GM21528 (cell line): ENCODE data around the gene TNFRSF1B.

Source experiments
- ATAC-seq: cut with Tn5 transposase; IDR thresholded peaks from one replicate; pipeline ENCODE4 v1.9.1; 2021; ENCODE audit warnings: mild to moderate bottlenecking, moderate library complexity; ENCODE audit not compliant: unreplicated experiment, low FRiP score

Gene TNFRSF1B

DNA sequence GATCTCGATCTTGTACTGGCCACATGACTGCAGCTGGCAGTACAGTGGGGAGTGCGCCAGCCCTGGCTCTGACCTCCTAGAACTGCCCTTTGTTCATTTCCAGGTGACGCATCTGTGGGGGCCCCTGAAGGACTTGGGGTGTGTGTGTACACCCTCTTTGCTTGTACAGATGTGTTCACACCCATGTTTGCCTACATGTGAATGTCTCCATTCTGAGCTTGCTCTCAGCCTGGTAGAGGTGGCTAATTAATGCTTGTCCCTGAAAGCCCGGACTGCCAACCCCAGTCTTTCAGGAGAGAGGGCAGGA lies 19.8 kb downstream of the TNFRSF1B start:
- no peak for ATAC-seq

DNA sequence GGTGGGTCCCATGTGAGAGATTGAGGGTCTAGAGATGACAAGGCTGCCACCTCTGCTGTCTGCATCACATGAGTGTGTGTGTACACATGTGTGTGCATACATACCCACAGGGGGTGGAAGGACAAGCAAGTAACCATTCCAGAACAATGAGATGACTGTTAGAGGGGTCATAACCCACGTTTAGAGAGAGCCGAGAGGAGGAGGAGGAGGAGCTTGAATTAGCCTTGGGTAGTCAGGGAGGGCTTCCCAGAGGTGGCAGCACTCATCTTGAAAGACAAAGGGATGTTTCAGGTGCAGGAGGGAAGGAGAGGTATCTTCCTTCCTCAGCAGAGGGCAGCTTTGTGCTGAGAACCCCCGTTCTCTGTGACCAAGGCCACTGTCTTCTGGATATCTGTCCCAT lies 21.3 kb downstream of the TNFRSF1B start:
- no peak for ATAC-seq

DNA sequence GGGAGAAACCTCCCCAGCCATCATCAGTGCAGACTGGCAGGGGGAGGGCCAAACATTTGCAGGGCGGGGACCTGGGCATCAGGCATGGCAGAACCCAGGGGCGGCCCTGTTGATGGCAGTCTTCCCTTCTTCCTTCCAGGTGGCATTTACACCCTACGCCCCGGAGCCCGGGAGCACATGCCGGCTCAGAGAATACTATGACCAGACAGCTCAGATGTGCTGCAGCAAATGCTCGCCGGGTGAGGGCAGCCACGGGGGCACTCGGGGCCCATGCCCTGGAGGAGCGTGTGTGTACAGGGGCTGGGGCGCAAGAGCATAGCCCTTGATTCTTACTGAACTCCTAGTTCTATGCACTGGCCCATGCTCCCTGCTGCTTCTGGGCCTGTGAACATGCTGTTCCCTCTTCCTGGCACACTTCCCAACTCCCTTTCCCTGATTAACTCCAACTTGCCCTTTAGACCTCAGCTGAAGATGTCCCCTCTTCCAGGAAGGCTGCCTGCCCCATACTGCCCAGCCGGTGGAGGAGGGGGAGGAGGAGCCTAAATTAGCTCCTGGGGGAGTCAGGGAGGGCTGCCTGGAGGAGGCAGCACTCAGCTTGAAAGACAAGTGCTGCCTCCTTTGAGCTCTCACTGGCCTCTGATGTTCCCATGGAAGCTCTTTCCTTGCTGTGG lies 22.0 kb downstream of the TNFRSF1B start:
- no peak for ATAC-seq

DNA sequence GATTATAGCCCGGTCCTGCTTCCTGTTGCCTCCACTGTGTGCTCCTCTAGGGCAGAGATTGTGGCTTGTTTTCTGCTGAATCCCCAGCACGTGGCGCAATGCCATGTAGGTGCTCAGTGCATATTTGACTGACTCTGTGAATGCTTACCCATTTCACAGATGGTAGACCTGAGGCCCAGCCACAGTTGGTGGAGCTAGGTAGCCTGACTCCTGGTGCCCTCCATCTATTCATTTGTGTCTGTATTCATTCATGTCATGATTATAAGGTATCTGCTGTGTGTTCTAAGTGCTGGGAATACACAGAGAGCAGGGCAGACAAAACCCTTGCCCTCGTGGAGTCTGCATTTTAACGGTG lies 22.5 kb downstream of the TNFRSF1B start:
- ATAC-seq = no peak

DNA sequence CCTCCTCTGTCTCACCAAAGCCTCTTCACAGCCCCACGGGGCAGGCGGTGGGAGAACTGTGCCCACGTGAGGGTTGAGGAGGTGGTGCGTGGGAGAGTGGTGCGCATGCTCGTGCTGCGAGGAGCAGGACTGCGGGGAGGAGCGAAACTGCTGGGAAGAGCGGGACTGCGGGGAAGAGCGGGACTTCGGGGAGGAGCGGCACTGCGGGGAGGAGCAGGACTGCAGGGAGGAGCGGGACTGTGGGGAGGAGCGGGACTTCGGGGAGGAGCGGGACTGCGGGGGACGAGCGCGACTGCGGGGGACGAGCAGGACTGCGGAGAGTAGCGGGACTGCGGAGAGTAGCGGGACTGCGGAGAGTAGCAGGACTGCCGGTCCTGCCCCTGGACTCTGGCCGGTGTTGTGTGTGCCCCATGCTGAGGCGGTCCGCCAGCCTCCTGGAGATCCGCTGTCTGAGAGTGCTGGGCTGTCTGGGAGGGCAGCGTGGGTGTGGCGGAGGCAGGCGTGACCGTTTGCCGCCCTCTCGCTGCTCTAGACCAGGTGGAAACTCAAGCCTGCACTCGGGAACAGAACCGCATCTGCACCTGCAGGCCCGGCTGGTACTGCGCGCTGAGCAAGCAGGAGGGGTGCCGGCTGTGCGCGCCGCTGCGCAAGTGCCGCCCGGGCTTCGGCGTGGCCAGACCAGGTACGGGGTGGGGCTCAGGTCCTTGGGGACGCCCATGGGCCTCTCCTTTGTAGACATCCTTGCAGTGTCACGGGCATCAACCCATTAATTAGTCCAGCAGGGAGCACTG lies 24.6 kb downstream of the TNFRSF1B start:
- ATAC-seq = no peak

DNA sequence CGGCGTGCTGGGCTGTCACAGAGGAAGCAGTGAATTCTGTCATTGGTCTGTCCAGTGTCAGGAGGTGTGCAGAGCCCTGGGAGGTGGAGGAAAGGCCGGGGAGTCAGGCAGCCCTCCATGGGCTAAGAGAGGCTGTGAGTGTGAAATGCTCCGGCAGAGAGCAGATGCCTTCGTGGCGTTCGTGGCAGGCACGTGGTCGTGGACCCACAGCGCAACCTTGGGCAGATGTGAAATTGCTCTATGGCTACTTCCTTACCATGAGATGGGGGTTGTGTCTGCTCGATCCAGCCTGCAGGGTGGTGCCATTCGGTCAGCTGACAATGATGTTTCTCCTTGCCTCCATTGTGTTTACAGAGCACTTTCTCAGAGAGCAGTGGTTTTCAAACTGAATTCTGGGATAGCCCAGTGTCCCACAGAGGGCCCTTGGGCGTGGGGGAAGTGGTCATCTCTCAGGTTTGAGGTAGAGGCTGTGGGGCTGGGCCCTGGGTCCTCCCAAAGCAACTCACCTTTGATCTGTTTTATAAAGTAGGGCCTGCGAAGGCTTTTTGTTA lies 27.9 kb downstream of the TNFRSF1B start:
- ATAC-seq = no peak

DNA sequence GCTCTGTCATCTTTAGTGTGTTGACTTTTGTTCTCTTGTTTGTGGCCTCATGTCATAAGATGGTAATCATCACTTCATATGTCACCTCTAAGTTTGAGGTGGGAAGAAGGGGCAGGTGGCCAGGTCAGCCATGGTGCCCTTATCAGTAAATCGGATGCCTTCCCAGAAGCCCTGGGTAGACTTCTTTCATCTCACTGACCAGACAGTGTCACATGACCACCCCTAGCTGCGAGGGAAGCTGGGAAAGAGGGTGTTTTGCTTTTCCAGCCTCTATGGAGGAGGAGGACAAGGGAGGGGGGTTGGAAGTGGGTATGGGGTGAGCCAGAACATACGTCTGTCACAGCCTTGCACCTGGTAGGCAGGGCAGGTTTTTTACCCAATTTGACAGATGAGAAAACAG lies 28.6 kb downstream of the TNFRSF1B start:
- ATAC-seq = no peak

DNA sequence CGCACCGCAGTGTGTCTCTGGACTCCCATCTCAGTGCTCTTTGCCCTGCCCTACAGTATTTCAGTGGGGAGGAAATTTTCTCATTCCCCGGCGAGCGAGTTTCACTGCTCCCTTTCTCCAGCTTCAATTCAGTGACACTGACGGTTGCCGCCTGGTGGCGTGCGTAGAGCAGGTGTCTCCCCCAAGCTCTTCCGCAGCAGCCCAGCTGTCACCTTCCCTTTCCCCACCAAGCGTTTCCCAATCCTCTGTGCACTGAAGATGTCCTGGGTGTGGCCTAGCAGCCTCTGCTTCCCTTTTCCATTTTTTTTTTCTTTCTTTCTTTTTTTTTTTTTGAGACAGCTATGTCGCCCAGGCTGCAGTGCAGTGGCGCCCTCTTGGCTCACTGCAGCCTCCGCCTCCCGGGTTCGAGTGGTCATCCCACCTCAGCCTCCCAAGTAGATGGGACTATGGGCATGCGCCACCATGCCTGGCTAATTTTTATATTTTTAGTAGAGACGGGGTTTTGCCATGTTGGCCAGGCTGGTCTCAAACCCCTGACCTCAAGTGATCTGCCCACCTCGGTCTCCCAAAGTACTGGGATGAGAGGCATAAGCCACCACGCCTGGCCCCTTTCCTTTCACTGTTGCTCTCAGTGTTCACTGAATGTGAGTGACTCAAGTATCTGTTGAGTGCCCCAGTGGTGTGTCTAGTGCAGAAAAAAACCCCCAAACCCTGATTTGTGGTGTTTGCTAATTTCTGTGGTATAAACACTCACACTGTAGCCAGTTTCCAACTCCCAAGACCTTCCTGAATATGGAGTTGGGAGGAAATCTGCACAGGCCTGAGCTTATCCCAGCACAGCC lies 30.1 kb downstream of the TNFRSF1B start:
- no peak for ATAC-seq

DNA sequence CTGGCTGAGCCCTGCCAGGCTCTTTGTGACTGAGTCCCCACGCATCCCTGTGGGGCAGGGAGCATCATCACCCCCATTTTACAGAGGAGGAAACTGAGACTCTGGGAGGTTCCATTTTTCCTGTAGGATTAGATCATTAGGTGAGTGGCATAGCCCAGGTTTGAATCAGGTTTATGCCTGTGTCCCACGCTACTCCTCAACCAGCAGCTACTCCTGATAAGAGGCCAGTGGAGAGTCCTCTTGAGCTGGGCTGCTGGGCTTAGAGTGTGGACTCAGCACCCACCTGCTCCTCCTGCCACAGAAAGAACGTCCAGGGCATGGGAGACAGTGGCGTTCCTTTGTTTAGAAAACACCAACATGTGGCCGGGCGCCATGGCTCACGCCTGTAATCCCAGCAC lies 30.7 kb downstream of the TNFRSF1B start:
- ATAC-seq = no peak

DNA sequence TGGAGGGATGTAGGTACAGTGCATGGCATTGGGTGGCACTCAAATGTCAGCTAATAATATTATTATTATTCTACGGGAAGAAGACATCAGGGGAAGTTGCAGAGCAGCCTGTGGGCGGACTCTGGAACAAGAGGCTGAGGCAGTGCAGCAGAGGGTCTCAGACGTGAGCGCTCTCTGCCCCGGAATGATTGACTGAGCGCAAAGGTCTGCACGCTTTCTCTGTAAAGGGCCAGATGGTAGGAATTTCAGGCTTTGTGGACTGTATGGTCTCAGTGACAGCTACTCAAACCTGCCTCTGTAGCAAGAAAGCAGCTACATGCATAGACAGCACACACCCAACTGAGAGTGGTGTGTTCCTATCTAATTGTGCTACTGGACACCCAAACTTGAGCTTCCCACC lies 33.4 kb downstream of the TNFRSF1B start:
- no peak for ATAC-seq

DNA sequence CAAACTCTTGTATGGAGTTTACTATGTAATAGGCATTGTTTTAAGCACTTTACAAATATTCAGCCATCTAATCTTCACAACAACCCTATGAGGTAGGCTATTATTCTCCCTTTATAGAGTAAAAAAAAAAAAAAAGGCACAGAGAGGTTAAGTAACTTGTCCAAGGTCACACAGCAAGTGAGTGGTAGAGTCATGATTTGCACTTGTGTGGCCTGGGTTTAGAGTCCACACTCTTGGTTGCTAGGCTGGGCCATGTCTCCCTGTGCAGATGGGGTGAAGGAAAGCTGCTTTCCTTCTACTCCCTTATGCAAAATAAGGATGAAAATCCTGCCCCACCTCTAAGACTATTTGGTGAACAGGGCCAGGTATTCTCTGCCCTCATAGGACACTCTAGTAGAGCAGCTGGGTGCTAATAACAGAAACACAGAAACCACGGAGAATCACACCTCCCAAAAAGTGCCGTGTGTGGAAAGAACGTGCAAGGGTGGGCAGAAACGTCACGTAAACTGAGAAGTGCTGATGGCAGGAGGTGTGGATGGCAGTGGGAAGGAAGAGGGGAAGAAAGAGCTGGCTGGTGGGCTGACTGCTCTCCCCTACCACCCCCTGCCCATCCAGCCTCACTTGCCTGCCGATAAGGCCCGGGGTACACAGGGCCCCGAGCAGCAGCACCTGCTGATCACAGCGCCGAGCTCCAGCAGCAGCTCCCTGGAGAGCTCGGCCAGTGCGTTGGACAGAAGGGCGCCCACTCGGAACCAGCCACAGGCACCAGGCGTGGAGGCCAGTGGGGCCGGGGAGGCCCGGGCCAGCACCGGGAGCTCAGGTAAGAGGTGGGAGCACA lies 34.8 kb downstream of the TNFRSF1B start:
- ATAC-seq = no peak

DNA sequence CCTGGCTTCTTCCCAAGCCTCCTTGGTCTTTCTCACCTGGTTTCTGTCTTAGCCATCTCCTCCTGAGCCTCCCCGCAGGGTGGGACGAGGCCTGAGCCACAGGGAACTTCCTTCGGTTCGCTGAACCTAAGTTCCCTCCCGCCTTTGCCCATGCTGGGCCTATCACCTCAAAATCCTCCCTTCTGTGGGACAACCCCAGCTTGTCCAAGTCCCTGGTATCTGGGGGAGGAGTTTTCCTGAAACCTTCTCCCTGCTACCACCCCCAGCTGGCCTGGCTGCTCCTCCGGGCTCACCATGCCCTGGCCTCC lies 35.4 kb downstream of the TNFRSF1B start:
- no peak for ATAC-seq

DNA sequence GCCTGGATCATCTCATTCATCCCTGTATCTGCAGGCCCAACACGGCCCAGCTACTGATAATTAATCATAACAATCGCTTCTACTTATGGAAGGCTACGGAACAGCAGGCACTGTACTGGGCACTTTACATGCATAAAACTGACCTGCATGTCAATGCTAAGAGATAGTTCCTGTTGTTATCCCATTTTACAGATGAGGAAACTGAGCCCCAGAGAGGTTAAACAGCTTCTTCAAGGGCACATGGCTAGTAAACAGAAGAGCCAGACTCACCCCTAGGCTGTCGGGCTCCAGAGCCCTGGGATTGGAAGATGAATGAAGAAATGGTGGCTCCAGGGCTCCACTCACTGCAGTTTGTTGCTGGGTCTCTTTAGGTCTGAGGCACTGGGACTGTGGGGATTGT lies 35.8 kb downstream of the TNFRSF1B start:
- no peak for ATAC-seq

DNA sequence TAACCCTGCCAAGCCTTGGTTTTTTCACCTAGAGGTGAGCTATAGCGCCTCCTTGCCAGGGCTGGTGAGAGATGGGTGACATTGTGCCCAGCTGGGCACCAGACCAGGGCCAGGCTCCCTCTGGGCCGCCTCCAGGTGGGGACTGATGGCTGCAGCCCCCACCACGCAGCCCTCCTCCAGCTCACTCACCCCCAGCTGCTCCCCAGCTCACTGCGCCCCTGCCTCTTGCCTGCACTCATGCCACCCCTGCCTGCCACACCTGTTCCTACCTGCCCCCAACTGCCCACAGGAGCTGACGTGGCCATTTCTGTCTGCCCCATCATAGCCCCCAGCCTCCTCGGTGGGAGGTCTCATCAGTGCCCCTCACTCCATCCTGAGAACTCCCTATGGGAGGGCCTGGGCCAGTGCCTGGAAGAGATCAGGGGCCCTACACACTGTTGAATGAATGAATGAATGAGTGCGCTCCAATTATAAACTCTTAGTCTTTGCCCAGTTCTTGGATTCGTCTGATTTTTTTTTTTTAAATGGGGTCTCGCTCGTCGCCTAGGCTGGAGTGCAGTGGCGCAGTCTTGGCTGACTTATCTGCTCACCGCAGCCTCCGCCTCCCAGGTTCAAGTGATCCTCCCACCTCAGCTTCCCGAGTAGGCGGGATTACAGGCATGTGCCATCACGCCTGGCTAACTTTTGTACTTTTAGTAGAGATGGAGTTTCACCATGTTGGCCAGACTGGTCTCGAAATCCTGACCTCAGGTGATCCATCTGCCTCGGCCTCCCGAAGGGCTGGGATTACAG lies 36.6 kb downstream of the TNFRSF1B start:
- ATAC-seq = no peak

DNA sequence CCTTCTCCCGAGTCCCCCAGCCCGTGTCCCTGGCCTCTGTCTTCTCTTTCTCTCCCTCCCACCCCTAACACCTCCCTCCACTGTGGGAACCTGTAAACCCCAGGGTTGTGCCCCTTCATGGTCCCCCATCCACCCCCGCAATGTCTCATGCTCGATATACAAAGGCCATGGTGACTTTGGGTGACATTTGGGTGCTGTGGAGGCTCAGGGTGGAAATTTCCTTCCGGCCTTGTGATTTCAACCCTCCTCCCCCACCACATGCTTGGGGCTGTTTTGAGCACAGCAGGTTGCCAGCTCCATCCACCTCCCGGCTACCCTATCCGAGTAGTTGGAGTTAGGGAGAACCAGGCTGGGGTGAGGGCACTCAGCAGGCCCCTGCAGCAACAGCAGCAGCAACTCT lies 37.3 kb downstream of the TNFRSF1B start:
- no peak for ATAC-seq

DNA sequence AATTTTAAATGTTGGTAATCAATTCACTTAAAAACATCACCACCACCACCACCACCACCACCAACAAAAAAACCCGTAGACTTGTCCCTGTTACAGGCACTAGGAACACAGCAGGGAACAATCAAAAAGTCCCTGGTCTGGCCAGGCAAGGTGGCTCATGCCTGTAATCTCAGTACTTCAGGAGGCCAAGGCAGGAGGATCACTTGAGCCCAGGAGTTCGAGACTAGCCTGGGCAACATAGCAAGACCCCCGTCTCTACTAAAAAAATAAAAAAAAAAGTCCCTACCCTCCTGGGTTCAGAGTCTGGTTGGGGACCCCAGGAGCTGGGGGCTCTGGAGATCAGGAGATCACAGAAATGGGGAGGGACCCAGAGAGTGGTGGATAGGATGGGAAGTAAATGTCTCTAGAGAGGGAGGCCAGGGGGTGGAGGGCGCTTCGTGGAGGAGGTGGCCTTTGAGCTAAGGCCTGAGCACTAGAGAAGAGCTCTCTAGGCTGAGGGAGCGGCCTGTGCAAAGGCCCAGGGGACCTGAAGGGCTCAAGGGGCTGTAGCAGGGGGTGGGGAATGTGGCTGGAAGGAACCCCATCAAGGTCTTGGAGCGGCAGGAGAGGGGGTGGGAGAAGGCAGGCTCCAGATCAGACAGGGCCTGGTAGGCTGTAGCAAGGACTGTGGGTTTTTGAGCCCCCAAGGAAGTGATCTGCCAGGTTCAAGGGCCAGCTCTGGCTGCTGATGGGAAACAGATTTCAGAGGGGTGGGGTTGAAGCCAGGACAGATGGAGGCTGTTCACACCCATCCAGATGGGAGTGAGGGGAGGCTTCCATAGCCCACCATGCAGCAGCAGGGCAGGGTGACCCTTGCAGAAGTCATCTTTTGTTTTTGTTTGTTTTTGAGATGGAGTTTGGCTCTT lies 38.2 kb downstream of the TNFRSF1B start:
- no peak for ATAC-seq

DNA sequence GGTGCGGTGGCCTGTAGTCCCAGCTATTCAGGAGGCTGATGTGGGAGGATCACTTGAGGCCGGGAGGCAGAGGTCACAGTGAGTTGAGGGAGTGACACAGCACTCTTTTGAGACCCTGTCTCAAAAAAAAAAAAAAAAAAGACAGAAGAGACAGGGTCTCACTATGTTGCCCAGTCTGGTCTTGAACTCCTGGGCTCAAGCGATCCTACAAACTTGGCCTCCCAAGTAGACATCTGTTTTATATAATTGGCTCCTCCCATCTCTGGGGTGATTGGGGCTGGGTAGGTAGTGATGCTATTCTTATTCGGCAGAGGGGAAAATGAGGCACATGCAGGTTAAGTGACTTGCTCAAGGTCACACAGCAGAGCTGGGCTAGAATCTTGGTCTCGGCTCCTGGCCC lies 39.4 kb downstream of the TNFRSF1B start:
- ATAC-seq = no peak

DNA sequence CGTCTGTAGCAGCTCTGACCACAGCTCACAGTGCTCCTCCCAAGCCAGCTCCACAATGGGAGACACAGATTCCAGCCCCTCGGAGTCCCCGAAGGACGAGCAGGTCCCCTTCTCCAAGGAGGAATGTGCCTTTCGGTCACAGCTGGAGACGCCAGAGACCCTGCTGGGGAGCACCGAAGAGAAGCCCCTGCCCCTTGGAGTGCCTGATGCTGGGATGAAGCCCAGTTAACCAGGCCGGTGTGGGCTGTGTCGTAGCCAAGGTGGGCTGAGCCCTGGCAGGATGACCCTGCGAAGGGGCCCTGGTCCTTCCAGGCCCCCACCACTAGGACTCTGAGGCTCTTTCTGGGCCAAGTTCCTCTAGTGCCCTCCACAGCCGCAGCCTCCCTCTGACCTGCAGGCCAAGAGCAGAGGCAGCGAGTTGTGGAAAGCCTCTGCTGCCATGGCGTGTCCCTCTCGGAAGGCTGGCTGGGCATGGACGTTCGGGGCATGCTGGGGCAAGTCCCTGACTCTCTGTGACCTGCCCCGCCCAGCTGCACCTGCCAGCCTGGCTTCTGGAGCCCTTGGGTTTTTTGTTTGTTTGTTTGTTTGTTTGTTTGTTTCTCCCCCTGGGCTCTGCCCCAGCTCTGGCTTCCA lies 40.1 kb downstream of the TNFRSF1B start:
- no peak for ATAC-seq
